GM12878 (cell line): ENCODE measurements around the gene SMG6. TPM values are rescaled to one million over a fixed set of nuclear protein-coding genes. Genes with fewer than 3 reads are reported as not detected.

Source experiments
- ATAC-seq: fragments of 200-7000 bp; cut with Tn5 transposase; 3 replicates; pipeline ENCODE4 v1.9.1; 2020; ENCODE audit warnings: mild to moderate bottlenecking, moderate library complexity
- BruUV-seq: library from RNA; stranded (reverse); fragments of 400-500 nt; replicated peaks from 2 replicates; lab custom pipeline; 2021; lab: Mats Ljungman, UMichigan
- CTCF ChIA-PET: fragments of 300-600 bp; sonication (Branson Sonifier 250); formaldehyde crosslinking; extraction: SDS; loops from one replicate; lab custom pipeline; 2021; ENCODE audit warnings: inconsistent platforms; lab: Yijun Ruan, JAX
- POLR2A ChIA-PET: fragments of 350-600 bp; formaldehyde crosslinking; extraction: SDS; loops from one replicate; lab custom pipeline; 2021; ENCODE audit warnings: inconsistent platforms; lab: Charles Lee
- RAD21 ChIA-PET: fragments of 300-600 bp; sonication (Branson Sonifier 250); formaldehyde crosslinking; loops from one replicate; lab custom pipeline; 2023; ENCODE audit warnings: antibody characterized with exemption; ENCODE audit not compliant: unreplicated experiment; lab: Charles Lee
- SMC1A ChIA-PET: fragments of 300-600 bp; sonication (Branson Sonifier 250); formaldehyde crosslinking; loops from one replicate; lab custom pipeline; 2023; ENCODE audit not compliant: unreplicated experiment, uncharacterized antibody; lab: Charles Lee
- DNase-seq: peaks from one replicate; pipeline ENCODE4 v3.0.0-alpha.2; 2011; ENCODE audit warnings: low read depth, low spot score
- FAIRE-seq: peaks from 3 replicates; lab custom pipeline; 2011; peaks lifted over from hg19 to GRCh38; lab: Jason Lieb, UNC
- H2AFZ ChIP-seq: 2 replicates; pipeline ENCODE4 v1.6.0; 2011; ENCODE audit warnings: low read depth, low read length, control low read depth; ENCODE audit not compliant: control insufficient read depth
- H3K27ac ChIP-seq: 2 replicates; pipeline ENCODE4 v1.5.1; 2011; ENCODE audit warnings: control low read depth; ENCODE audit not compliant: control insufficient read depth, insufficient read depth
- H3K27me3 ChIP-seq, 2 experiments: replicated peaks in 1 of 2; 2 replicates each; pipeline versions ENCODE4 v1.6.0 to v1.6.1; 2011; ENCODE audit warnings: low read length in 1 of 2; ENCODE audit not compliant: control insufficient read depth in 2 of 2, insufficient read depth in 2 of 2
- H3K36me3 ChIP-seq, 2 experiments: 2 replicates each; pipeline ENCODE4 v1.5.1; 2011; ENCODE audit warnings: low read length in 1 of 2; ENCODE audit not compliant: control insufficient read depth in 2 of 2, insufficient read depth in 2 of 2
- H3K4me1 ChIP-seq: 2 replicates; pipeline ENCODE4 v1.6.1; 2011; ENCODE audit warnings: mild to moderate bottlenecking, low read length, moderate library complexity, mixed read lengths; ENCODE audit not compliant: control insufficient read depth, insufficient read depth
- H3K4me2 ChIP-seq: 2 replicates; pipeline ENCODE4 v1.6.0; 2011; ENCODE audit warnings: control low read depth; ENCODE audit not compliant: control insufficient read depth, insufficient read depth
- H3K4me3 ChIP-seq: fragments of 200-600 bp; sonication (generic); 2 replicates; pipeline ENCODE4 v1.5.1; 2016
- H3K79me2 ChIP-seq: 2 replicates; pipeline ENCODE4 v1.6.0; 2011; ENCODE audit warnings: low read length; ENCODE audit not compliant: control insufficient read depth, insufficient read depth
- H3K9ac ChIP-seq: 2 replicates; pipeline ENCODE4 v1.8.0; 2011; ENCODE audit warnings: low read length, control low read depth, mixed read lengths; ENCODE audit not compliant: control insufficient read depth, insufficient read depth
- H3K9me3 ChIP-seq: replicated peaks from 3 replicates; pipeline ENCODE4 v1.5.1; 2011; ENCODE audit warnings: mild to moderate bottlenecking, low read length; ENCODE audit not compliant: control insufficient read depth, insufficient read depth
- H4K20me1 ChIP-seq: 2 replicates; pipeline ENCODE4 v1.6.0; 2011; ENCODE audit not compliant: control insufficient read depth, insufficient read depth
- WGBS: methylation state at CpG from one replicate; pipeline ENCODE4 v1.1.6; 2016; ENCODE audit warnings: low lambda C conversion rate; ENCODE audit not compliant: insufficient replicate concordance, insufficient coverage; ENCODE audit errors: missing lambda C conversion rate; 5-methylcytosine and 5-hydroxymethylcytosine counted together
- in situ Hi-C: fragments of 300-500 bp; cut with MboI; formaldehyde crosslinking; loops from 9 replicates; pipeline ENCODE4 v1.14.3; 2018; ENCODE audit warnings: mixed read lengths
- intact Hi-C: fragments of 100-400 bp; cut with micrococcal nuclease; formaldehyde crosslinking; loops from one replicate; pipeline ENCODE4 v1.14.2; 2022; ENCODE audit not compliant: unreplicated experiment
- polyA plus RNA-seq, 11 experiments: library from polyadenylated mRNA; depleted of rRNA in 4 of 11; unstranded in 6 of 11; stranded (reverse) in 5 of 11; fragments of >200 nt; fragmentation: Nextera tagmentation in 4 of 11; fragmentation: Illumina TruSeq in 1 of 11; extraction: Ambion mirVana in 4 of 11; extraction: Trizol in 1 of 11; gene quantifications; 1 replicate in 1 of 11; 2 replicates in 10 of 11; pipeline versions ENCODE4 v1.2.1 to v1.2.3, GENCODE V29; 2011 to 2016; ENCODE audit warnings: inconsistent platforms in 2 of 11, missing spikeins in 2 of 11, low read depth in 1 of 11
- total RNA-seq, 4 experiments: library from RNA; depleted of rRNA in 3 of 4; stranded (reverse); fragments of >200 nt in 3 of 4; fragmentation: Illumina TruSeq in 1 of 4; extraction: Trizol in 1 of 4; gene quantifications; 2 replicates each; pipeline versions ENCODE4 v1.2.1 to v1.2.3, GENCODE V29; 2013 to 2021
- TF ChIP-seq, protein P1 (sequence below): IDR thresholded peaks from 2 replicates; pipeline ENCODE4 v1.6.1; 2012; ENCODE audit warnings: low read depth, low read length, improper control_type of control experiment
- TF ChIP-seq, protein P2 (sequence below): IDR thresholded peaks from 2 replicates; pipeline ENCODE4 v1.6.1; 2011; ENCODE audit warnings: borderline replicate concordance, low read depth, mild to moderate bottlenecking, moderate library complexity, low read length; ENCODE audit not compliant: insufficient read depth, poor library complexity, severe bottlenecking

The SMG6 gene
- total and polyA plus RNA-seq, 10 of the 15 experiments (the other 5 are each of a cell fraction or from before 2014, with no cell fraction given), result 0.58 to 28.7 (median 15.7) TPM

DNA sequence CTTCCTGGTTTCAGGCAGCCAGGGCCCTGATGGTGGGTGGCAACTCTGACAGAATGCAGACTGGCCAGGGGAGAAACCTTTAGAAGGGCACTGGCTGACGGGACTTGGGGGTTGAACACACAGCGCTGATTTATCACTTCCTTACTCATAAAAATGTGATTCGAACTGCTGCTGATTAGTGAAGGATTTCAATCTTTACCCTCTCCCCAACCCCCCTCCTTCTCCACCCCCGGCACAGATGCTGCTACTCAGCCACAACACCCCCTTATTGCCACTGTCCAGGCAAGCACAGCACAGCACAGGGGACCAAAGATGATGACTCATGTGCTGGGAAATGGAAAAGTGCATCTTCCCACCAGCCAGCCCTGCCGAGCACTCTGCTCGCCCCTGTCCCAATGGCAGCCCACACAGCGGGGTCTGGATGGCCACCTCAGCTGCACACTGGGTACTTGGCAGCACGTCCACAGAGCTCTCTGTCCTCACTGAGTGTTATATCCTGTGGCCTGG, 70.1 kb downstream of the SMG6 start (continued):
- TF ChIP-seq, protein P1, sequence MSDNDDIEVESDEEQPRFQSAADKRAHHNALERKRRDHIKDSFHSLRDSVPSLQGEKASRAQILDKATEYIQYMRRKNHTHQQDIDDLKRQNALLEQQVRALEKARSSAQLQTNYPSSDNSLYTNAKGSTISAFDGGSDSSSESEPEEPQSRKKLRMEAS, result no peak

DNA sequence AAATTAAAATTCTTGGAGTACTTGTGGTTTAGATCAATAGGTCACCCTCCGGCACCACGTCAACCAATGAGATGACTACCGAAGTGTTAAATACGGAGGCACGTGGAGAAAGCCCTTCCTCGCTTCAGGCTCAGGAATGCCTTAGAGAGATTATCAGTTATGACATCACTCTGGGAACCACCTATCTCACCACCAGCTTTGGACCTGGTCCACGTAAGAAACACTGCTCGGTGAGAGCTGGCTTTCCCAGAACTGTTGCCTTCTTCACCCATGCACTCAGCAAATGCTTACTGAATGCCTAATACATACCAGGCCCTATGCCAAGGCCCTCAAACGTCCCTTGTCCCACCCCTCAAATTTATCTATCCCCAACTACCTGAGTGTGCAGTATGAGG, 71.3 kb downstream of the SMG6 start:
- no peaks in the 10 kb centered on the region for H4K20me1 ChIP-seq
- ChIA-PET RAD21 (interaction anchor here (1.1 to 4.2 kb wide), 3 partner anchors 10 to 49 kb away, joined by 3 to 18 read pairs (median 12); no protein-coding TSS in a partner anchor), POLR2A (interaction anchor here (1.0 to 1.7 kb wide), 3 partner anchors 13 to 37 kb away, joined by 3 to 5 read pairs (median 4); no protein-coding TSS in a partner anchor), CTCF (interaction anchor here (0.6 to 6.1 kb wide), 11 partner anchors 8 to 176 kb away, joined by 3 to 37 read pairs (median 6); partner anchors contain the start of gene HIC1), SMC1A (interaction anchor here (1.1 to 3.5 kb wide), 14 partner anchors 9 to 176 kb away, joined by 3 to 16 read pairs (median 5); no protein-coding TSS in a partner anchor)
- in situ Hi-C loops (no loop called here), intact Hi-C loops (no loop called here)
- peaks cover 13 to 26% of the 10 kb centered on the region in 2 experiments for H3K36me3 ChIP-seq
- WGBS, result 81% methylated on average over 9 of the region's 9 CpGs
- BruUV-seq, result no TSS peak
- TF ChIP-seq, protein P2, sequence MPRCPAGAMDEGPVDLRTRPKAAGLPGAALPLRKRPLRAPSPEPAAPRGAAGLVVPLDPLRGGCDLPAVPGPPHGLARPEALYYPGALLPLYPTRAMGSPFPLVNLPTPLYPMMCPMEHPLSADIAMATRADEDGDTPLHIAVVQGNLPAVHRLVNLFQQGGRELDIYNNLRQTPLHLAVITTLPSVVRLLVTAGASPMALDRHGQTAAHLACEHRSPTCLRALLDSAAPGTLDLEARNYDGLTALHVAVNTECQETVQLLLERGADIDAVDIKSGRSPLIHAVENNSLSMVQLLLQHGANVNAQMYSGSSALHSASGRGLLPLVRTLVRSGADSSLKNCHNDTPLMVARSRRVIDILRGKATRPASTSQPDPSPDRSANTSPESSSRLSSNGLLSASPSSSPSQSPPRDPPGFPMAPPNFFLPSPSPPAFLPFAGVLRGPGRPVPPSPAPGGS, result no peak
- H2AFZ ChIP-seq, result no peak overlapping the region
- no peaks in the 10 kb centered on the region for H3K9me3 ChIP-seq
- H3K4me2 ChIP-seq, result no peak overlapping the region
- DNase-seq, result no peak
- no peak for FAIRE-seq
- H3K9ac ChIP-seq, result no peak overlapping the region
- H3K79me2 ChIP-seq, result peaks cover 8% of the 10 kb centered on the region
- no peaks in the 10 kb centered on the region for H3K27me3 ChIP-seq
- H3K27ac ChIP-seq, result no peak overlapping the region
- H3K4me1 ChIP-seq, result peaks cover 30% of the 10 kb centered on the region
- no peak; the same call in 2 of the 3 replicates for ATAC-seq
- H3K4me3 ChIP-seq, result no peak overlapping the region
